Naive B cell (primary cell): ENCODE results near the gene PLA2G7. TPM values are rescaled to one million over a fixed set of nuclear protein-coding genes. Genes with fewer than 3 reads are reported as not detected.

Experiments used
- ATAC-seq, 2 donors: fragments of 150-1000 bp; cut with Tn5 transposase; 2 replicates each; pipeline ENCODE4 v1.10.0; 2021; ENCODE audit warnings: low read depth in 2 of 2, mild to moderate bottlenecking in 2 of 2, moderate library complexity in 2 of 2
- DNase-seq: peaks from one replicate; pipeline ENCODE4 v3.0.0; 2022
- H3K27ac Mint-ChIP-seq, 6 donors: one replicate each; pipeline ENCODE4 v1.8.0; 2020 to 2022; ENCODE audit warnings: mild to moderate bottlenecking in 6 of 6, mixed read lengths in 6 of 6, moderate library complexity in 5 of 6, inconsistent platforms in 2 of 6
- H3K27me3 Mint-ChIP-seq, 3 donors: one replicate each; pipeline ENCODE4 v1.8.0; 2021 to 2022; ENCODE audit warnings: mixed read lengths in 3 of 3, mild to moderate bottlenecking in 1 of 3
- H3K36me3 Mint-ChIP-seq, 2 donors: one replicate each; pipeline ENCODE4 v1.8.0; 2020 to 2022; ENCODE audit warnings: mixed read lengths in 2 of 2, inconsistent platforms in 1 of 2, mild to moderate bottlenecking in 1 of 2
- H3K4me1 Mint-ChIP-seq, 3 donors: one replicate each; pipeline ENCODE4 v1.8.0; 2020 to 2022; ENCODE audit warnings: mixed read lengths in 3 of 3, inconsistent platforms in 1 of 3, mild to moderate bottlenecking in 1 of 3, moderate library complexity in 1 of 3
- H3K4me3 Mint-ChIP-seq, 8 donors: one replicate each; pipeline ENCODE4 v1.8.0; 2020 to 2022; ENCODE audit warnings: mild to moderate bottlenecking in 8 of 8, mixed read lengths in 8 of 8, moderate library complexity in 8 of 8, inconsistent platforms in 2 of 8
- H3K9me3 Mint-ChIP-seq, 7 donors: one replicate each; pipeline ENCODE4 v1.8.0; 2020 to 2022; ENCODE audit warnings: mixed read lengths in 7 of 7, mild to moderate bottlenecking in 5 of 7, inconsistent platforms in 2 of 7, moderate library complexity in 1 of 7
- polyA plus RNA-seq, 6 donors: library from polyadenylated mRNA; unstranded; fragments of 300-500 nt; fragmentation: Illumina TruSeq; gene quantifications; one replicate each; pipeline ENCODE4 v1.2.3, GENCODE V29; 2021; ENCODE audit warnings: low read depth in 6 of 6

PLA2G7 gene
- polyA plus RNA-seq, 6 donors from 2014 or later = 0.14 to 0.86 (median 0.27) TPM; not detected in 3

DNA sequence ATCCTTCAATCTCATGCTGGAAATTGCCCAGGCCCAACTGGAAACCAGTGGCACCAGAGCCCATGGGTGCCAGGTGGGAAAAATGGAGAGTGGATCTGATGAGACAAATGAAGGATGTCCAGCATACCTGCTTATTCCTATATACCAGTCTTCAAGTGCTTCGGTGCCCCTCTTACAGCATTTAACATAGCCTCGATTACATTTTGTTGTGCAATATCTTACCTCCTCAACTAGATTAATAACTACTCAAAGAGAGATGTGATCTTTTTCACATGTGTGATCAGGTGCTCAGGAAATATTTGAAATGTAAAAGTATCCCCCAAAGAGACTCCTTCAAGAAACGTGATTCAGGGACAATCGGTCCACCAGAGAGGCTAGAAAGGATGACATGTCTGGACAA lies 6.7 kb upstream of the PLA2G7 start:
- Mint-ChIP-seq H3K9me3 (peaks cover 0 to 6% (median 0%) of the 10 kb centered on the region in 7 donors), H3K27ac (no peak overlapping the region), H3K27me3 (peaks cover 12 to 44% (median 41%) of the 10 kb centered on the region in 3 donors), H3K4me1 (no peaks in the 10 kb centered on the region), H3K4me3 (no peak overlapping the region), H3K36me3 (no peaks in the 10 kb centered on the region)
- no peak for DNase-seq
- no peak for ATAC-seq

DNA sequence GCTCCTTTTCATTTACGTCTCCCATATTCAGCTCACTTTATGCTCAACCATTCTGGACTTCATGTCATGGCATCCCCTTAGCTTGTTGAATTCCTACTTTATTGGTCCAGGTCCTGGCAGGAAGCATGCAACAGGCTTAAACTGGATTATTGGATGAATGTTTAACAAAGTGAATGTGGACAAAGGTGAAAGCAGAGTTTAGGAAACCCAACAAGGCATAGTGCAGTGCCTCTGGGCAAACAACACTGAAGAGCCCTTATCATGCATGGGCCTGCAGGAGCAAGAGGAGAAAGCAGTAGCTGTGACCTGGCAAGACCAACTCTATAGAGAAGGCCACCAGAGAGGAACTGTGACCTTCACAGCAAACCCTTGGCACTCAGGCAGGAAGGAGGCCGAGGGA lies 6.3 kb upstream of the PLA2G7 start:
- Mint-ChIP-seq H3K9me3 (peaks cover 0 to 6% (median 0%) of the 10 kb centered on the region in 7 donors), H3K4me3 (no peak overlapping the region), H3K4me1 (no peaks in the 10 kb centered on the region), H3K27ac (no peak overlapping the region), H3K27me3 (peaks cover 14 to 48% (median 43%) of the 10 kb centered on the region in 3 donors), H3K36me3 (no peaks in the 10 kb centered on the region)
- ATAC-seq = no peak
- DNase-seq = no peak

DNA sequence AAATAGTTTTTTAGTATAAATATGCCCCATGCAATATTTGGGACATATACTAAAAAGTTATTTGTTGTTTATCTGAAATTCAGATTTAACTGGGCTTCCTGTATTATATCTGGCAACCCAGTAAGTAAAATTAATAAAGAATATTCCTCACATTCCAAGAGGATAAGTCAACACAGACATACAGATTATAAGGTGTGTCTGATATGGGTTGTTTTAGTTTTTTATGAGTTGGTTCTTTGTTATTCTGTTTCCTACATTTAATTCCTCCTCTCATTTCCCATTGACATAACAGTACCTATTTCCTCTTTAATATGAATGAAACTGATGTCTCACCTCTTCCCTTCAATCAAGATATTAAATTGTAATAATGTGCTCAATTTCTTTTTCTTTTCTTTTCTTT lies 1.7 kb upstream of the PLA2G7 start:
- H3K4me3 Mint-ChIP-seq = no peak overlapping the region
- peaks cover 0 to 2% (median 0%) of the 10 kb centered on the region in 7 donors for H3K9me3 Mint-ChIP-seq
- H3K27ac Mint-ChIP-seq = no peak overlapping the region
- no peak for DNase-seq
- peaks cover 9 to 13% (median 13%) of the 10 kb centered on the region in 3 donors for H3K4me1 Mint-ChIP-seq
- H3K27me3 Mint-ChIP-seq = peaks cover 44 to 68% (median 60%) of the 10 kb centered on the region in 3 donors
- ATAC-seq = no peak
- no peaks in the 10 kb centered on the region for H3K36me3 Mint-ChIP-seq

DNA sequence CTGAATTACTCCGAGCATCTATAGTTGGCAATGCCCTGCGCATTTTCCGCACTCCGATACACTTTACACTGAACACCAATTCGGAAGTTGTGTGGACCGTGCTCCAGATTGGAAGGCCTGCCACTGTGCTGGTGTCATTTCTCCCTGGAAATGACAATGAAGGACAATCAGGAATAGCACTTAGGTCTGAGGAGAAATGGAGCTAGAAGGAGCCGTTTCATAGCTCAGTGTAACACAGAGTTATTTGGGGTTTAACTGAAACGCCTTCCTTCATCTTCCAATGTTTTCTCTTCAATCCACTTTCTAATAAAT lies 501 bp upstream of the PLA2G7 start:
- peaks cover 50 to 73% (median 59%) of the 10 kb centered on the region in 3 donors for H3K27me3 Mint-ChIP-seq
- ATAC-seq (no peak), DNase-seq (no peak)
- H3K9me3 Mint-ChIP-seq = no peaks in the 10 kb centered on the region
- H3K36me3 Mint-ChIP-seq = no peaks in the 10 kb centered on the region
- H3K4me3 Mint-ChIP-seq = peak overlapping the region in 3 of 8 donors; percentile 20 to 30 (median 29)
- peaks cover 9 to 13% (median 13%) of the 10 kb centered on the region in 3 donors for H3K4me1 Mint-ChIP-seq
- H3K27ac Mint-ChIP-seq = no peak overlapping the region

DNA sequence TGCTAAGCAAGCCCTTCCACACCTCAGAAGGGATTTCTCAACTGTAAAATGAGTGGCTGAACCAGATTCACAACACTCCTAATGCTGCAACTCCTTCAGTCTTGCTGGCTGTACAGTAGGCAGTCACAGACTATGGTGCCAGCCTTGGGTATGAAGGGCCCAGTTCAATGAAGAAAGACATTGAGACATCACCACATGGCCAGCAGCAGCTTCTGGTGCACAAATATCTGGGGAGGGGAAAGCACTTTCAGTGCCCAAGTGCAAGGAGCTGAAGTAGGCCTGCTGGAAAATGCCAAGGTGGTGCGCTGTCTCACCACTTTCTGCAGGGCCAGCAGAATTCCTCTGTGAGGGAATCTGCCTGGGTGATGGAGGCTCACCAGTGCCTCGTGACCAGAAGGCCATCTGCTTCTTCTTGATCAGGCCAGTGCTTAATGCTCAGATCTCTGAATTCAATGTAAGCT lies 1.8 kb downstream of the PLA2G7 start:
- H3K4me1 Mint-ChIP-seq = peaks cover 9 to 13% (median 13%) of the 10 kb centered on the region in 3 donors
- ATAC-seq = no peak
- no peaks in the 10 kb centered on the region for H3K9me3 Mint-ChIP-seq
- H3K27me3 Mint-ChIP-seq = peaks cover 57 to 67% (median 64%) of the 10 kb centered on the region in 3 donors
- no peak overlapping the region for H3K27ac Mint-ChIP-seq
- no peaks in the 10 kb centered on the region for H3K36me3 Mint-ChIP-seq
- H3K4me3 Mint-ChIP-seq = peak overlapping the region in 1 of 8 donors; percentile 44
- no peak for DNase-seq

DNA sequence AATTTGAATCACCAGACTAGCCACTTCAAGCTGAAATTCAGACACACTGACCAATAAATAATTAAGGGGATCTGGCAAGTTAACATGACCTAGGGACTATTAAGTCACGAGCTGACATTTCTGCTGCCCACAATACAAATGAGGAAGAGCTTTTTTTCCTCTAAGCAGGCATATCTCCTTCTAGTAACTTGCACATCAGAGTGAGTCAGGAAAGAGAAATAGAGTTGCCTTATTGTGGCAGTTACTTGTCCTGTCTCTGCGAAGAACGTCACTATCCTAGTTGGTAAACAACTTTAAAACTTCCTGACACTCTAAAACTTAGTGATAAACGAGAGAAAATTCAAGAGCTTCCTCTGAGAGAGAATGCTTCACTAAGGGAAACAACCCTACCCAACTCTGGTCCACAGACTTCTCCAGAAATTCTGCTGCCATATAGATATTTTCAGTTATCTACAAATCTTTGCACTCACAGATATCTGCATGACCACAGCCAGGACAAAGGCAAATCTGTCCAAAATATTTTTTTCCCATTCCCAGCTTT lies 4.2 kb downstream of the PLA2G7 start:
- DNase-seq (no peak), ATAC-seq (no peak)
- Mint-ChIP-seq H3K9me3 (no peaks in the 10 kb centered on the region), H3K36me3 (no peaks in the 10 kb centered on the region), H3K4me1 (peaks cover 9 to 13% (median 13%) of the 10 kb centered on the region in 3 donors), H3K27ac (no peak overlapping the region), H3K27me3 (peaks cover 48 to 52% (median 48%) of the 10 kb centered on the region in 3 donors), H3K4me3 (no peak overlapping the region)

DNA sequence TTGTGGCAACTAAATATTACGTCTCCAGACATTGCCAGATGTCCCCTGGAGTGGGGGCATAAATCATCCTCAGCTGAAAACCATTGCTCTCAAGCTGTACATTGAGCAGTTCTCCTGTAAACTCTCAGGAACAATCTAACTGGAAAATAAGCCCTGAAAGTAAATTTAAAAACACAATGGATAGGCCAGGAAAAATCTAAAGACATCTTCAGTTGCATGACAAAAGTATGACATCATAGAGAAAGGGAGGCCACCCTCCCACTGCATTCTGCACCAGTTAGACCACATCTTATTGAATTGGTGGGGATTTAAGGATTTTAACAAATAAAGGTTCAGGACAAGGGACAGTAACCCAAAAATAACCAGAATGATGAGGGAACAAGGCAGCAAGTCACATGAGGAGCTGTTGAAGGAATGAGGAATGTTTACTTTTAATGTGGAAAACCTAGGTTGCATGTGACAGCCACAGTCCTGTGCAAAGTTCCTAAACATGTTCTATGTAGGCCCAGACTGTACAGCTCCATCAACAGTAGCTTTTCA lies 5.3 kb downstream of the PLA2G7 start:
- no peaks in the 10 kb centered on the region for H3K9me3 Mint-ChIP-seq
- H3K27me3 Mint-ChIP-seq = peaks cover 42 to 51% (median 46%) of the 10 kb centered on the region in 3 donors
- no peak for ATAC-seq
- no peak overlapping the region for H3K4me3 Mint-ChIP-seq
- H3K36me3 Mint-ChIP-seq = no peaks in the 10 kb centered on the region
- peaks cover 8 to 13% (median 9%) of the 10 kb centered on the region in 3 donors for H3K4me1 Mint-ChIP-seq
- DNase-seq = no peak
- H3K27ac Mint-ChIP-seq = no peak overlapping the region

DNA sequence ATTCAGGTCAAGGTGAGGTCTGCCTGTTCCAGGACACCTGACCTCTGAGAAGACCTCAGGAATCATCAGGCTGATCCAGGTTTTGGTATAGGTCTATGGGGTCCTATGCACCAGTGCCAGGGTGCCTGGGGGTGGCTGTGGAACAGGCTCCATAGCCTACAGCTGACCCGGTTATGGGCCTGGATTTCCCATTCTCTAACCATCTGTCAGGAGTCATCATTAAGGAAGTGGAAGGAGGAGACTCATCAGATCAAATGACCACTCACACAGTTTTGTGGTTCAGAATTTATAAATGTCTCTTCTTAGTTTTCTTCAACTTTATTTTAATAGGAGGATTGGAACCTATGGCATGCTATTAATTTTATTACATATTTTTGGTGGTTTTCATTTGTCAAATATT lies 14.8 kb downstream of the PLA2G7 start:
- DNase-seq = no peak
- H3K4me1 Mint-ChIP-seq = no peaks in the 10 kb centered on the region
- H3K27ac Mint-ChIP-seq = no peak overlapping the region
- ATAC-seq = no peak
- peaks cover 0 to 4% (median 0%) of the 10 kb centered on the region in 7 donors for H3K9me3 Mint-ChIP-seq
- H3K4me3 Mint-ChIP-seq = no peak overlapping the region
- no peaks in the 10 kb centered on the region for H3K36me3 Mint-ChIP-seq
- H3K27me3 Mint-ChIP-seq = peaks cover 23 to 36% (median 30%) of the 10 kb centered on the region in 3 donors

DNA sequence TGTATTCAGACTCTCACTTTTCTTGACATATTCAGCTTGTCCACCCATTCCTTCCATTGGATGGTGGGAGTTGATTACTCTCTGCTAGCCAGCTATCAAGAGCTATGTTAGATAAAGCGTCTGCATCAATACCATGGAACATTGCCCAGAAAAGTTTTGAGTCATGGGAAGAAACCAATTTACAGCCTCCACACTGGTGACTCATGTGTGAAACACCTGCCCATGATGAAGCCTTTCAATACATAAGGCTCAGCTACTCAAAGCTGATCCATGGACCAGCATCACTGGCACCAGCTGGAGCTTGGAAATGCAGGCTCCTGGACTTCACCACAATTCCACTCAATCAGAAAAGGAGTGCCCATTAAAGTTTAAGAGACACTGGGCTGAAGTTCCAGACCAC lies 16.1 kb downstream of the PLA2G7 start:
- H3K9me3 Mint-ChIP-seq = peaks cover 0 to 5% (median 0%) of the 10 kb centered on the region in 7 donors
- no peak for ATAC-seq
- H3K4me1 Mint-ChIP-seq = no peaks in the 10 kb centered on the region
- no peak for DNase-seq
- no peaks in the 10 kb centered on the region for H3K36me3 Mint-ChIP-seq
- H3K4me3 Mint-ChIP-seq = no peak overlapping the region
- no peak overlapping the region for H3K27ac Mint-ChIP-seq
- H3K27me3 Mint-ChIP-seq = peaks cover 15 to 27% (median 27%) of the 10 kb centered on the region in 3 donors

DNA sequence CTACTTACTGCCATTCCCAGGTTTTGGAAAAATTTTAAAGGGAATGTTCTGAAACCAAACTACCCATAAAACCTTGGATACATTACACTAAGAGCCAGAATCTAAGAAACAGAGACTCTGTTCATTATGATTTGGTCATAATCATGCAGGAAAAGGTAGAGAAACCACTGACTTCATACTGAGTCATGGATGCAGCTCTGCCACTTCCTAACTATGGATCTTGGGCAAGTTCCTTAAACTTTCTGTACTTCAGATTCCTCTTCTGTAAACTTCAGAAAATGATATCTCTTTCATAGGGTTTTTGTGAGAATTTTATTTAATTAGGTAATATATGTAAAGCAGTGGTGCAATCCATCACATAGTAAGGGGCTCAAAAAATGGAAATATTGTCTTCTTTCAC lies 20.0 kb downstream of the PLA2G7 start:
- Mint-ChIP-seq H3K27ac (no peak overlapping the region), H3K4me1 (no peaks in the 10 kb centered on the region), H3K9me3 (peaks cover 0 to 5% (median 0%) of the 10 kb centered on the region in 7 donors), H3K4me3 (no peak overlapping the region), H3K27me3 (peaks cover 0 to 17% (median 14%) of the 10 kb centered on the region in 3 donors), H3K36me3 (no peaks in the 10 kb centered on the region)
- no peak for DNase-seq
- no peak for ATAC-seq

DNA sequence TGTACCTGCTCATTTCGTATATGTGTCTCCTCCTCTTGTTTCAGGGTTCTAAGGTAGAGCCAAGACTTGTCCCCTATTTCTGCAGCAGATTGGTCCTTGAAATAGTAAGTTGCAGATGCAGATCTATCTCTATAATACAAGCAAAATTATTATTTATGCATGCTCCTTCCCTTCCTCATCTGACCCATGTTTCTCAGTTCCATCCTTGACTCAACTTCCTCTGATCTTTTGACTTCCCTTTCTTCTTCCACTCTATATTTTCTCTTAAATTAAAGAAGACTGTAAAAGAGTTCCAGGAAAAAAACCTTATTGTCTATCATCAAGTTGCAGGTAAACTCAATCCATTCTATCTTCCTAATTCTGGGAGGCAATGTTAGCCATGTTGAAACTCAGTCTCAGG lies 23.7 kb downstream of the PLA2G7 start:
- peak overlapping the region in 1 of 6 donors; percentile 27 for H3K27ac Mint-ChIP-seq
- DNase-seq (no peak), ATAC-seq (no peak)
- no peaks in the 10 kb centered on the region for H3K36me3 Mint-ChIP-seq
- H3K9me3 Mint-ChIP-seq = peaks cover 0 to 5% (median 0%) of the 10 kb centered on the region in 7 donors
- H3K4me1 Mint-ChIP-seq = no peaks in the 10 kb centered on the region
- H3K4me3 Mint-ChIP-seq = no peak overlapping the region
- peaks cover 0 to 5% (median 1%) of the 10 kb centered on the region in 3 donors for H3K27me3 Mint-ChIP-seq

DNA sequence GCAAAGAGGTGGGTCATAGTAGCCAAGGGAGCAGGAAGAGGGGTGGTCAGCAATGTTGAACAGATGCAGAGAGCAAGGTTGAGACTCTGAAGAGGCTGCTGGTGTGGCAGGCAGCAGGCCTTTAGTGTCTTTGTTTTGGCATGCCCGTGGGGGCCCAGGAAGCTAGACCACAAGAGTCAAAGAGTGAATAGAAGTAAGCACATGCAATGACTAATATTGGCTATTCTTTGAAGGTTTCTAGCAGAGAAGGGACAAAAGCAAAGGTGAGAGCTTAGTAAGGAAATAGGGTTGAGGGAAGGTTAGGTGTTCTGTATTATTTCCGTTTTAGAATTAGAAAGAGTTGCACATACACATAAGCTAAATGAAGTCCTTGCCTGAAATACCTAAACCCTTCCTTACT lies 28.7 kb downstream of the PLA2G7 start:
- no peak overlapping the region for H3K27ac Mint-ChIP-seq
- no peaks in the 10 kb centered on the region for H3K36me3 Mint-ChIP-seq
- no peaks in the 10 kb centered on the region for H3K4me1 Mint-ChIP-seq
- no peaks in the 10 kb centered on the region for H3K9me3 Mint-ChIP-seq
- peaks cover 10 to 22% (median 20%) of the 10 kb centered on the region in 3 donors for H3K27me3 Mint-ChIP-seq
- ATAC-seq (no peak), DNase-seq (no peak)
- no peak overlapping the region for H3K4me3 Mint-ChIP-seq

DNA sequence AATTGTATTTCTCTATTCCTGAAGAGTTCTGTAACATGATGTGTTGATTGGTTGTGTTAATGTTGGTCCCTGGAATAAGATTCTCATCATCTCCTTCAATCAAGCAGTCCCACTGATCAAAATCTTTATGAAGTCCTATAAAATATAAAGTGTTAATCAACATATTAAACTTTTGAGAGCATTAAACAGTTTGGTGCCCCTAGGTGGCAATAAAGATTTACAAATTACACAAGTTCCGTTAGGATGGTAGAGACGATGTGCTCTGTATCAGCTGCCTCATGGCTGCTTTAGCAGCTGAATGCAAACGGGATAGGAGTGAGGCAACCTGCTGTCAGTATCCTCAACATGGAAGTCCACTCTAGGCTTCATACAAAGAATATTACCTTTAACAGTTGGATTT lies 30.6 kb downstream of the PLA2G7 start:
- no peaks in the 10 kb centered on the region for H3K4me1 Mint-ChIP-seq
- DNase-seq (no peak), ATAC-seq (no peak)
- H3K4me3 Mint-ChIP-seq = no peak overlapping the region
- H3K27me3 Mint-ChIP-seq = peaks cover 10 to 22% (median 20%) of the 10 kb centered on the region in 3 donors
- H3K9me3 Mint-ChIP-seq = no peaks in the 10 kb centered on the region
- no peaks in the 10 kb centered on the region for H3K36me3 Mint-ChIP-seq
- no peak overlapping the region for H3K27ac Mint-ChIP-seq

DNA sequence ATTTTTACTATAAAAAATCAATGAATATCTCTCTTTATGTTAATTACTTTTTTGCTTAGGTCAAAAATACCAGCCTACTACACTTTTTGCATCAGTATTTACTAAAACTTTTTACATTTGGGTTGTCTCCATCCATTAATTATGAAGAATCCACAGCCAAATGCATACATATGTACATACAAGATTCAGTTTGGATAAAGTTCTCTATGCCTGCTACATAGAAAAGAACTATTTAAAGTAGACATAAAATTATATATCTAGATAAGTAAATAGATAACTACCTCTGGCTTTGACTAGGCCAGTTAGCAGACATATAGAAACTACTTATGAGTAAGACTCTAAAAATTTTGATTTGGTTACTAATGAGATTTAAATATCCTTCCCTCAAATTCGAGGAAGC lies 35.2 kb downstream of the PLA2G7 start:
- Mint-ChIP-seq H3K4me3 (no peak overlapping the region), H3K9me3 (no peaks in the 10 kb centered on the region), H3K27me3 (peaks cover 17 to 25% (median 19%) of the 10 kb centered on the region in 3 donors), H3K27ac (no peak overlapping the region), H3K4me1 (no peaks in the 10 kb centered on the region), H3K36me3 (no peaks in the 10 kb centered on the region)
- DNase-seq (no peak), ATAC-seq (no peak)
